GM21786 (cell line): ENCODE results near the gene MYH14.

ENCODE experiments used
- ATAC-seq: cut with Tn5 transposase; IDR thresholded peaks from one replicate; pipeline ENCODE4 v1.9.1; 2021; ENCODE audit not compliant: unreplicated experiment

Gene MYH14

DNA sequence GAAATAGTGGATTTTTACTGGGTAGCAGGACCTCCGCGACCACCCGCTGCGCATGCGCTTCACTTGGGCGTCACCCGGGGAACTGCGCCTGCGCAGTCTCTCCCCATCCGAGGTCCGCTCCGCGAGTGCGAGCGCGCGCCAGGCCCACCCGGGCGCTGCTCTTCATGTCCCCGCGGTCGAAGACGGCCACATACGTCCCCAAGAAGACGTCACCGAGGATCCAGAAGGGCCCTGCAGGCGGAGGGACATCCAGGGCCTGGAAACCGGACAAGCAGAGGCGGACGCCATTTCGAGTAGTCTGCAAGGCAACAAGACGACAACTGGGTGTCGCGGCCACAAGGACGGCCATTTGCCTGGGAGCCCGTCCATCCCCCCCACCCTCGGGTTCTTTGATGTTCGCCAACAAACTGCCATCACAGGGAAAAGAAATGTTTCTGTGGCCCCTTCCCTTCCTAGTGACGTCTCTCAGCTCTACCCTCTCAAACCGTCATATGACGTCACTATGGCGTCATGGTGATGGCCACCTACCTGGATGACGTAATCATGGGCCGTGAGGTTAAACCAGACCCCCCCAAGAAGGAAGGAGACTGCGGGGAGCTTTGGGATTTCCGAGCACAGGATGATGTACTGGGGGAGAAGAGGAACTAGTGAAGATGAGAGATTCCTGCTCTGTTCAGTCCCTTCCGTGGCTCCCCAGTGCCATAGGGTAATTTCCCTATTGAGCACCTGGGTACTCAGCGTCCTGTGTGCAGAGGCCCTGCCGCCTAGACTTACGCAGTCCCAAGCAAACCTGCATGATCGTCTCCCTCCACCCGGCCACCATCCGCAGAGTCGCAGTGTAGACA is 155.3 kb downstream of the MYH14 start:
- no peak for ATAC-seq

DNA sequence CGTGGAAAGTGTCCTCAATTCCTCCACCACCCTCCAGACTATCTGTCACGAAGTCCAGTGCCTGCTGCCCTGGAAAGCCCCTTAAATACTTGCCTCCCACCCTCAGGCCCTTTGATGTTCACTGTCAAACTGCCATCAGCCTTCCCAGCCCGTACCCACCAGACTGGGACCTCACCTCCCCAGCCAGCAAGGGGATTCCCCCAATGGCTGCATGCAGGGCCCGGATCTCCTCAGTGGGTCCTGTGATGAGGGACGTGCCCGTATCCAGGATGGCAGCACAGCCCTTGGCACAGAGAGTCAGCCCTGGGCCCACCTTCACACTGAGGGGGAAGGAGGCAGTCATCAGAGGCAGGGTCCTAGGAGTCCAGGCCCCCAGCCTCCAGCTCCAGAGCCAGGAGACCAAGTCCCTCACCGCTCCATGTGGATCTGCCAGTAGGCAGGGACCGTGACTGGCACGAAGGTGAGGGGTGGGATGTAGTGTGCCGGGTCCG is 156.0 kb downstream of the MYH14 start:
- ATAC-seq = no peak
